Testis (tissue), 2 donors: ENCODE data around the gene RNF40.

Experiments used
- CTCF ChIP-seq, 3 experiments: fragments of 450-650 bp in 2 of 3; fragments of 200-600 bp in 1 of 3; sonication (generic) in 1 of 3; IDR thresholded peaks; one replicate each; pipeline ENCODE4 v1.5.1; 2016 to 2019; ENCODE audit warnings: antibody characterized with exemption in 3 of 3, mild to moderate bottlenecking in 2 of 3, moderate library complexity in 1 of 3
- POLR2A ChIP-seq: fragments of 450-650 bp; IDR thresholded peaks from one replicate; pipeline ENCODE4 v1.6.1; 2017; ENCODE audit warnings: antibody characterized with exemption, mild to moderate bottlenecking, moderate library complexity

GRCh38 chr16:30816769-30817168 is 54.6 kb downstream of the RNF40 start:
- TF ChIP-seq POLR2A (no peak), CTCF (IDR thresholded peaks at IDR 0.05) (no peak)
